ENCODE measurements around the gene RDX.

DNA sequence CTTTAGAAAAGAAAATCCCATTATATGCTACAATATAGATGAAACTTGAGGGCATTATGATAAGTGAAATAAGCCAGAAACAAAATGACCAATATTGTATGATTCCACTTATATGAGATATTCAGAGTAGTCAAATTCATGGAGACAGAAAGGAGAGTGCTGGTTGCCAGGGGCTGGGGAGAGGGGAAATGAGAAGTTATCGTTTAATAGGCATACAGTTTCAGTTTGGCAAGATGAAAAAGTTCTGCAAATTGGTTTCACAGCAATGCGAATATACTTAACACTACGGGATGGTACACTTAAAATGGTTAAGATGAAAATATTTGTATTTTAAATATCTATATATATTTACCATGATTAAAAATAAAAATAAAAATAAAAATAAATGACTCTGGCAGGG lies 31.1 kb upstream of the RDX start:
- TF ChIP-seq, protein P1, sequence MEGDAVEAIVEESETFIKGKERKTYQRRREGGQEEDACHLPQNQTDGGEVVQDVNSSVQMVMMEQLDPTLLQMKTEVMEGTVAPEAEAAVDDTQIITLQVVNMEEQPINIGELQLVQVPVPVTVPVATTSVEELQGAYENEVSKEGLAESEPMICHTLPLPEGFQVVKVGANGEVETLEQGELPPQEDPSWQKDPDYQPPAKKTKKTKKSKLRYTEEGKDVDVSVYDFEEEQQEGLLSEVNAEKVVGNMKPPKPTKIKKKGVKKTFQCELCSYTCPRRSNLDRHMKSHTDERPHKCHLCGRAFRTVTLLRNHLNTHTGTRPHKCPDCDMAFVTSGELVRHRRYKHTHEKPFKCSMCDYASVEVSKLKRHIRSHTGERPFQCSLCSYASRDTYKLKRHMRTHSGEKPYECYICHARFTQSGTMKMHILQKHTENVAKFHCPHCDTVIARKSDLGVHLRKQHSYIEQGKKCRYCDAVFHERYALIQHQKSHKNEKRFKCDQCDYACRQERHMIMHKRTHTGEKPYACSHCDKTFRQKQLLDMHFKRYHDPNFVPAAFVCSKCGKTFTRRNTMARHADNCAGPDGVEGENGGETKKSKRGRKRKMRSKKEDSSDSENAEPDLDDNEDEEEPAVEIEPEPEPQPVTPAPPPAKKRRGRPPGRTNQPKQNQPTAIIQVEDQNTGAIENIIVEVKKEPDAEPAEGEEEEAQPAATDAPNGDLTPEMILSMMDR (conservative IDR thresholded peaks at IDR 0.05; ENCODE audit: low read length) = no peak
- TF ChIP-seq EZH2phosphoT487 (IDR thresholded peaks at IDR 0.05; ENCODE audit: borderline replicate concordance, low read depth, low read length) = no peak

Measured in OCI-LY7 (cell line).